ENCODE results near the gene EDNRA. TPM values are rescaled to one million over a fixed set of nuclear protein-coding genes. Genes with fewer than 3 reads are reported as not detected.

EDNRA gene
- total RNA-seq, 3 donors from 2014 or later: 2.6 to 11.1 (median 5.2) TPM

GRCh38 chr4:147550626-147551246 is 69.8 kb downstream of the EDNRA start:
- TF ChIP-seq CTCF (IDR thresholded peaks at IDR 0.05): no peak
- no peak for TF ChIP-seq POLR2AphosphoS5 (IDR thresholded peaks at IDR 0.05)
- TF ChIP-seq POLR2A (IDR thresholded peaks at IDR 0.05): no peak
- Histone ChIP-seq H3K27me3 (no peaks in the 10 kb centered on the region), H3K36me3 (no peaks in the 10 kb centered on the region), H3K9me3 (no peaks in the 10 kb centered on the region), H3K4me1 (no peaks in the 10 kb centered on the region), H3K4me3 (peak overlapping the region in 1 of 3 donors; percentile 25), H3K27ac (no peak overlapping the region)
- intact Hi-C loops (cut with DNase I; ENCODE audit: low total_unique reads): loop anchor here (10.0 kb wide), 1 partner anchor 1624 kb away; no protein-coding TSS in a partner anchor
- no peak for DNase-seq (ENCODE audit: low spot score in 2 of 2)

GRCh38 chr4:147560625-147561024 is 79.7 kb downstream of the EDNRA start:
- no peak overlapping the region for H3K4me3 ChIP-seq
- H3K36me3 ChIP-seq: no peaks in the 10 kb centered on the region
- DNase-seq (ENCODE audit: low spot score in 2 of 2): no peak
- no peak for TF ChIP-seq CTCF (IDR thresholded peaks at IDR 0.05)
- TF ChIP-seq POLR2AphosphoS5 (IDR thresholded peaks at IDR 0.05): no peak
- intact Hi-C loops (cut with DNase I; ENCODE audit: low total_unique reads): no loop called here
- H3K27ac ChIP-seq: no peak overlapping the region
- peaks cover 0 to 11% of the 10 kb centered on the region in 2 donors for H3K9me3 ChIP-seq
- H3K4me1 ChIP-seq: no peaks in the 10 kb centered on the region
- no peaks in the 10 kb centered on the region for H3K27me3 ChIP-seq

- Histone ChIP-seq H3K4me1 (no peaks in the 10 kb centered on the region), H3K9me3 (peaks cover 0 to 20% of the 10 kb centered on the region in 2 donors), H3K4me3 (no peak overlapping the region), H3K27me3 (no peaks in the 10 kb centered on the region), H3K27ac (no peak overlapping the region), H3K36me3 (no peaks in the 10 kb centered on the region)
- no peak for DNase-seq (ENCODE audit: low spot score in 2 of 2)
- TF ChIP-seq CTCF (IDR thresholded peaks at IDR 0.05) (no peak), POLR2A (IDR thresholded peaks at IDR 0.05) (no peak)
- intact Hi-C loops (cut with DNase I; ENCODE audit: low total_unique reads): no loop called here
Measured at GRCh38 chr4:147566762-147567161, 85.9 kb downstream of the EDNRA start.

GRCh38 chr4:147567276-147567675 is 86.4 kb downstream of the EDNRA start:
- H3K4me3 ChIP-seq: no peak overlapping the region
- no peaks in the 10 kb centered on the region for H3K4me1 ChIP-seq
- H3K36me3 ChIP-seq: no peaks in the 10 kb centered on the region
- H3K27ac ChIP-seq: no peak overlapping the region
- peaks cover 0 to 20% of the 10 kb centered on the region in 2 donors for H3K9me3 ChIP-seq
- DNase-seq (ENCODE audit: low spot score in 2 of 2): no peak
- no peak for TF ChIP-seq POLR2AphosphoS5 (IDR thresholded peaks at IDR 0.05)
- TF ChIP-seq CTCF (IDR thresholded peaks at IDR 0.05): no peak
- TF ChIP-seq POLR2A (IDR thresholded peaks at IDR 0.05): no peak
- H3K27me3 ChIP-seq: no peaks in the 10 kb centered on the region
- intact Hi-C loops (cut with DNase I; ENCODE audit: low total_unique reads): no loop called here

- TF ChIP-seq POLR2A (IDR thresholded peaks at IDR 0.05) (no peak), POLR2AphosphoS5 (IDR thresholded peaks at IDR 0.05) (no peak), CTCF (IDR thresholded peaks at IDR 0.05) (no peak)
- DNase-seq (ENCODE audit: low spot score in 2 of 2): no peak
- intact Hi-C loops (cut with DNase I; ENCODE audit: low total_unique reads): no loop called here
- Histone ChIP-seq H3K4me3 (no peak overlapping the region), H3K27ac (no peak overlapping the region), H3K4me1 (no peaks in the 10 kb centered on the region), H3K27me3 (no peaks in the 10 kb centered on the region), H3K9me3 (peaks cover 0 to 9% of the 10 kb centered on the region in 2 donors), H3K36me3 (no peaks in the 10 kb centered on the region)
Measured at GRCh38 chr4:147570616-147571015, 89.7 kb downstream of the EDNRA start.

Measured in breast epithelium (tissue), 4 donors.